H9 (cell line): Measurements from ENCODE around the gene ARRDC1. TPM values are rescaled to one million over a fixed set of nuclear protein-coding genes. Genes with fewer than 3 reads are reported as not detected.

Experiments used
- DNase-seq: peaks from one replicate; pipeline ENCODE4 v3.0.0-alpha.2; 2017
- H2AFZ ChIP-seq: one replicate; pipeline ENCODE4 v1.6.1; 2013; ENCODE audit warnings: mild to moderate bottlenecking, low read length, control low read depth, moderate library complexity
- H2AK5ac ChIP-seq: 2 replicates; pipeline ENCODE4 v1.6.1; 2013; ENCODE audit warnings: low read length, control low read depth, mixed read lengths; ENCODE audit not compliant: insufficient read length
- H2BK120ac ChIP-seq: one replicate; pipeline ENCODE4 v1.6.1; 2013; ENCODE audit warnings: low read depth, mild to moderate bottlenecking, low read length, control low read depth, inconsistent platforms; ENCODE audit not compliant: poor library complexity, severe bottlenecking
- H2BK12ac ChIP-seq: 2 replicates; pipeline ENCODE4 v1.6.1; 2013; ENCODE audit warnings: low read length, control low read depth, mixed read lengths, low read depth; ENCODE audit not compliant: insufficient read length
- H2BK15ac ChIP-seq: 2 replicates; pipeline ENCODE4 v1.6.1; 2013; ENCODE audit warnings: low read depth, low read length, control low read depth
- H2BK20ac ChIP-seq: one replicate; pipeline ENCODE4 v1.6.1; 2013; ENCODE audit warnings: low read depth, mild to moderate bottlenecking, low read length, control low read depth, inconsistent platforms; ENCODE audit not compliant: poor library complexity, severe bottlenecking
- H2BK5ac ChIP-seq: 2 replicates; pipeline ENCODE4 v1.6.1; 2013; ENCODE audit warnings: low read length, control low read depth, mixed read lengths; ENCODE audit not compliant: insufficient read length
- H3K14ac ChIP-seq: 2 replicates; pipeline ENCODE4 v1.6.1; 2013; ENCODE audit warnings: low read length, control low read depth; ENCODE audit not compliant: insufficient read depth
- H3K18ac ChIP-seq: 2 replicates; pipeline ENCODE4 v1.6.1; 2013; ENCODE audit warnings: low read depth, mild to moderate bottlenecking, mixed read lengths, low read length, control low read depth; ENCODE audit not compliant: insufficient read length
- H3K23ac ChIP-seq: 2 replicates; pipeline ENCODE4 v1.6.1; 2013; ENCODE audit warnings: low read length, control low read depth, mixed read lengths, low read depth; ENCODE audit not compliant: insufficient read length
- H3K23me2 ChIP-seq: 2 replicates; pipeline ENCODE4 v1.6.1; 2013; ENCODE audit warnings: low read depth, mild to moderate bottlenecking, mixed read lengths, low read length, control low read depth; ENCODE audit not compliant: insufficient read length, poor library complexity, severe bottlenecking
- H3K27ac ChIP-seq: 2 replicates; pipeline ENCODE4 v1.5.1; 2013; ENCODE audit warnings: low read length, control low read depth, mixed read lengths, low read depth; ENCODE audit not compliant: insufficient read length
- H3K27me3 ChIP-seq: 2 replicates; pipeline ENCODE4 v1.6.1; 2013; ENCODE audit warnings: low read length, control low read depth, inconsistent platforms; ENCODE audit not compliant: insufficient read depth
- H3K4ac ChIP-seq: 2 replicates; pipeline ENCODE4 v1.6.1; 2013; ENCODE audit warnings: low read depth, mild to moderate bottlenecking, control low read depth, inconsistent platforms, low read length, moderate library complexity
- H3K4me1 ChIP-seq: 2 replicates; pipeline ENCODE4 v1.6.1; 2013; ENCODE audit warnings: low read length, control low read depth, inconsistent platforms; ENCODE audit not compliant: insufficient read depth
- H3K4me2 ChIP-seq: 2 replicates; pipeline ENCODE4 v1.6.1; 2013; ENCODE audit warnings: low read length, control low read depth, mixed read lengths; ENCODE audit not compliant: insufficient read length, insufficient read depth
- H3K56ac ChIP-seq: 2 replicates; pipeline ENCODE4 v1.6.1; 2013; ENCODE audit warnings: low read depth, mild to moderate bottlenecking, mixed read lengths, low read length, control low read depth; ENCODE audit not compliant: insufficient read length
- H3K79me1 ChIP-seq: 2 replicates; pipeline ENCODE4 v1.6.1; 2013; ENCODE audit warnings: low read depth, mild to moderate bottlenecking, moderate library complexity, low read length, control low read depth, inconsistent platforms; ENCODE audit not compliant: insufficient read depth, poor library complexity, severe bottlenecking
- H3K79me2 ChIP-seq: 2 replicates; pipeline ENCODE4 v1.6.1; 2013; ENCODE audit warnings: low read length, control low read depth, inconsistent platforms; ENCODE audit not compliant: insufficient read depth
- H3K9ac ChIP-seq: 2 replicates; pipeline ENCODE4 v1.6.1; 2013; ENCODE audit warnings: low read length, control low read depth, mixed read lengths; ENCODE audit not compliant: insufficient read length; ENCODE audit errors: extremely low read depth
- H3K9me3 ChIP-seq: one replicate; pipeline ENCODE4 v1.6.1; 2013; ENCODE audit warnings: low read depth, low read length, inconsistent platforms; ENCODE audit not compliant: control insufficient read depth
- H3T11ph ChIP-seq: one replicate; pipeline ENCODE4 v1.6.1; 2013; ENCODE audit warnings: mild to moderate bottlenecking, low read length, control low read depth, inconsistent platforms
- H4K20me1 ChIP-seq: one replicate; pipeline ENCODE4 v1.6.1; 2013; ENCODE audit not compliant: control insufficient read depth, insufficient read length, insufficient read depth
- H4K5ac ChIP-seq: 2 replicates; pipeline ENCODE4 v1.6.1; 2013; ENCODE audit warnings: low read depth, mild to moderate bottlenecking, mixed read lengths, low read length, control low read depth; ENCODE audit not compliant: insufficient read length
- H4K8ac ChIP-seq: replicated peaks from 2 replicates; pipeline ENCODE4 v1.6.1; 2013; ENCODE audit warnings: low read length, control low read depth, mixed read lengths, low read depth; ENCODE audit not compliant: insufficient read length
- H4K91ac ChIP-seq: 2 replicates; pipeline ENCODE4 v1.6.1; 2013; ENCODE audit warnings: low read depth, mild to moderate bottlenecking, moderate library complexity, mixed read lengths, low read length, control low read depth; ENCODE audit not compliant: insufficient read length
- H3K27ac Mint-ChIP-seq, 3 experiments: 2 replicates in 2 of 3; 3 replicates in 1 of 3; pipeline ENCODE4 v1.8.0; 2020 to 2021; ENCODE audit warnings: mixed read lengths in 3 of 3, mild to moderate bottlenecking in 1 of 3, moderate library complexity in 1 of 3
- H3K27me3 Mint-ChIP-seq: 2 replicates; pipeline ENCODE4 v1.8.0; 2021; ENCODE audit warnings: low read depth, mild to moderate bottlenecking, moderate library complexity, mixed read lengths
- H3K36me3 Mint-ChIP-seq, 3 experiments: 2 replicates in 2 of 3; 3 replicates in 1 of 3; pipeline ENCODE4 v1.8.0; 2020 to 2021; ENCODE audit warnings: low read depth in 3 of 3, mixed read lengths in 3 of 3; ENCODE audit not compliant: insufficient read depth in 1 of 3
- H3K4me1 Mint-ChIP-seq, 2 experiments: 2 replicates each; pipeline ENCODE4 v1.8.0; 2020; ENCODE audit warnings: mixed read lengths in 2 of 2
- H3K4me3 Mint-ChIP-seq, 2 experiments: 2 replicates in 1 of 2; 3 replicates in 1 of 2; pipeline ENCODE4 v1.8.0; 2020 to 2021; ENCODE audit warnings: mild to moderate bottlenecking in 2 of 2, mixed read lengths in 2 of 2, moderate library complexity in 1 of 2
- H3K9me3 Mint-ChIP-seq, 2 experiments: 2 replicates in 1 of 2; 3 replicates in 1 of 2; pipeline ENCODE4 v1.8.0; 2020; ENCODE audit warnings: mild to moderate bottlenecking in 2 of 2, mixed read lengths in 2 of 2, moderate library complexity in 1 of 2
- CTCF ChIP-seq: fragments of 200-600 bp; sonication (generic); conservative IDR thresholded peaks from 3 replicates; pipeline ENCODE4 v1.8.0; 2021; ENCODE audit warnings: antibody characterized with exemption, mild to moderate bottlenecking
- WGBS: extraction: QIAGEN DNeasy Blood & Tissue Kit; methylation state at CpG from one replicate; pipeline ENCODE4 v1.1.7; 2013; ENCODE audit warnings: missing lambda C conversion rate, low lambda C conversion rate, mixed read lengths; ENCODE audit not compliant: insufficient read length; ENCODE audit errors: extremely low coverage; 5-methylcytosine and 5-hydroxymethylcytosine counted together
- total RNA-seq: library from RNA; stranded (reverse); gene quantifications from 2 replicates; pipeline ENCODE4 v1.2.1, GENCODE V29; 2021

ARRDC1 gene
- total RNA-seq, 1 experiment from 2014 or later, result 34.4 TPM

GRCh38 chr9:137619240-137620047 lies 14.0 kb downstream of the ARRDC1 start:
- no peaks in the 10 kb centered on the region for H3K9me3 Mint-ChIP-seq
- Histone ChIP-seq H3K18ac (peak overlapping the region; percentile 7), H3K27ac (no peak overlapping the region), H3K23ac (no peak overlapping the region), H2AK5ac (no peak overlapping the region), H4K20me1 (no peaks in the 10 kb centered on the region), H3K14ac (peak overlapping the region; percentile 31), H2AFZ (no peak overlapping the region), H2BK12ac (no peak overlapping the region), H2BK20ac (no peak overlapping the region), H4K8ac (no peak overlapping the region), H3K27me3 (no peaks in the 10 kb centered on the region), H3K9me3 (no peaks in the 10 kb centered on the region), H3K23me2 (peaks cover 5% of the 10 kb centered on the region), H4K91ac (no peak overlapping the region), H3K4me2 (peak overlapping the region; percentile 92), H3K4me1 (no peaks in the 10 kb centered on the region; the same call in 1 of the 2 replicates), H3K79me2 (peaks cover 40% of the 10 kb centered on the region; the same call in 1 of the 2 replicates), H2BK120ac (no peak overlapping the region), H3K9ac (peak overlapping the region; percentile 90), H3T11ph (no peak overlapping the region), H4K5ac (no peak overlapping the region), H3K4ac (no peak overlapping the region), H2BK5ac (no peak overlapping the region), H3K56ac (no peak overlapping the region), H2BK15ac (no peak overlapping the region), H3K79me1 (no peaks in the 10 kb centered on the region)
- DNase-seq, result no peak
- H3K4me3 Mint-ChIP-seq, result peak overlapping the region; percentile 84 to 91
- H3K4me1 Mint-ChIP-seq, result peaks cover 25 to 31% of the 10 kb centered on the region in 2 experiments
- no CpG with 5 or more reads among the region's 58 CpGs for WGBS
- peak overlapping the region; percentile 66 to 91 (median 90) for H3K27ac Mint-ChIP-seq
- H3K27me3 Mint-ChIP-seq, result no peaks in the 10 kb centered on the region
- no peak for TF ChIP-seq CTCF
- peaks cover 16 to 33% (median 30%) of the 10 kb centered on the region in 3 experiments; a peak in 6 of 7 replicates for H3K36me3 Mint-ChIP-seq
